HepG2 (cell line): Measurements from ENCODE around the gene UGT2A3.

Experiments
- KLF6 ChIP-seq: IDR thresholded peaks from 2 replicates; pipeline ENCODE4 v1.8.0; 2016; ENCODE audit warnings: missing biosample characterization, missing genetic modification reagents
- MAX ChIP-seq: IDR thresholded peaks from 2 replicates; pipeline ENCODE4 v1.6.1; 2012; ENCODE audit warnings: inconsistent platforms
- SMC3 ChIP-seq: IDR thresholded peaks from 2 replicates; pipeline ENCODE4 v1.6.1; 2011; ENCODE audit warnings: low read length, improper control_type of control experiment
- TCF7 ChIP-seq: sonication (generic); IDR thresholded peaks from 2 replicates; pipeline ENCODE4 v1.6.1; 2016; ENCODE audit warnings: antibody characterized with exemption, low read depth
- THAP8 ChIP-seq: sonication (generic); formaldehyde crosslinking; IDR thresholded peaks from 2 replicates; pipeline ENCODE4 v1.5.1; 2020; ENCODE audit warnings: missing genetic modification reagents, mild to moderate bottlenecking, borderline replicate concordance
- ZBTB38 ChIP-seq: sonication (generic); formaldehyde crosslinking; IDR thresholded peaks from 2 replicates; pipeline ENCODE4 v1.5.1; 2020; ENCODE audit warnings: mild to moderate bottlenecking, missing genetic modification reagents
- ZNF138 ChIP-seq: sonication (generic); formaldehyde crosslinking; IDR thresholded peaks from 2 replicates; pipeline ENCODE4 v1.5.0; 2020; ENCODE audit warnings: mild to moderate bottlenecking, low read depth, missing genetic modification reagents
- ZNF274 ChIP-seq: sonication (generic); formaldehyde crosslinking; IDR thresholded peaks from 2 replicates; pipeline ENCODE4 v1.5.1; 2020; ENCODE audit warnings: mild to moderate bottlenecking, missing genetic modification reagents
- ZNF782 ChIP-seq: sonication (generic); formaldehyde crosslinking; IDR thresholded peaks from 2 replicates; pipeline ENCODE4 v1.4.0; 2020; ENCODE audit warnings: missing genetic modification reagents, mild to moderate bottlenecking, borderline replicate concordance
- ZSCAN20 ChIP-seq: sonication (generic); formaldehyde crosslinking; IDR thresholded peaks from 2 replicates; pipeline ENCODE4 v1.4.0; 2020; ENCODE audit warnings: missing genetic modification reagents, mild to moderate bottlenecking, borderline replicate concordance

- TF ChIP-seq MAX (no peak), TCF7 (no peak), ZNF274 (no peak), ZBTB38 (CRISPR knock-in tag) (no peak), SMC3 (no peak), ZSCAN20 (CRISPR knock-in tag) (no peak), ZNF138 (CRISPR knock-in tag) (no peak), KLF6 (CRISPR knock-in tag) (no peak), THAP8 (CRISPR knock-in tag) (no peak), ZNF782 (CRISPR knock-in tag) (no peak)
Measured at GRCh38 chr4:68963374-68963773, 11.8 kb upstream of the UGT2A3 start.
